GM19043 (cell line): ENCODE results near the gene SCYGR1.
A peak's percentile ranks its signal among the peaks of the same experiment; 100 is the strongest.
"Not testable (repeated sequence)": the region's sequence is repeated elsewhere in the genome, so short reads cannot be mapped to it uniquely, and the experiment has no call there.

Experiments used
- ATAC-seq: cut with Tn5 transposase; IDR thresholded peaks from one replicate; pipeline ENCODE4 v1.9.1; 2021; ENCODE audit warnings: low read depth; ENCODE audit not compliant: unreplicated experiment

SCYGR1 gene

GRCh38 chr2:227374158-227374557 lies 13.6 kb downstream of the SCYGR1 start:
- ATAC-seq = no peak

DNA sequence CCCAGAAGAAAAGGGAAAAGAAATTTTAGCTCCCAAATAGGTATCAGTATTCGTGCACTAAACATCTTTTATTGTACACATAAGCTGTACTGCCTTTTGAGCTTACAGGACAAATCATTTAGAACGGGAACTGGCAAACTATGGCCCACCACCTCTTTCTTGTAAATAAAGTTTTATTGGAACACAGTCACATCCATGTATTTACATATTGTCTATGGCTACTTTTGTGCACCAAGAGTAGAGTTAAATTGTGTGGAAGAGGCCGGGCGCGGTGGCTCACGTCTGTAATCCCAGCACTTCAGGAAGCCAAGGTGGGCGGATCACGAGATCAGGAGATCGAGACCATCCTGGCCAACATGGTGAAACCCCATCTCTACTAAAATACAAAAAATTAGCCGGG lies 14.4 kb downstream of the SCYGR1 start:
- no peak for ATAC-seq

DNA sequence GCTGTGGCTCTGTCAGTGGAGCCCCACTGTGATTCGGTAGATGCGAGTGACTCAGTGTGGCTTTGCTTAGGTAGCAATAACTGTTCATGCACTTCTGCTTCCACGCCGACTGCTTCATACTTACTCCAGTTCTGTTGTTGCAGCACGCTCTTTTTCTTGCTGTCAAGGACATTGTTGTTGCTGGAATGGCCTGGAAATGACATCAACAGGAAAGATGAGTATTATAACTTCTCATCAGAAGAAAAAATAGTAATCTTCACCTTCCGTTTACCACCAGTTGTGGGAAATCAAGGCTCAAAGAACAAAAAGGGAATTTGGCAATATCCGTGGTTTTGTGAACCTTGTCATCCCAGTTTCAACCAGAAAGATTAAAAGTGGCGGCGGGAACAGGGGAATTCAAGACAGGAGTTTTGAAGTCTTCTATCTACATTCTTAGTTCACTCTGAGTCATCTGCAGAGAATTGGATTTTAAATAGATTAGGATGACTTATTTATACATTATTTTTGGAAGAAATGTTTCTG lies 16.9 kb downstream of the SCYGR1 start:
- ATAC-seq = no peak

- ATAC-seq = no peak
These were observed 17.7 kb downstream of the SCYGR1 start for GRCh38 chr2:227370092-227370491.

GRCh38 chr2:227368574-227368973 lies 19.2 kb downstream of the SCYGR1 start:
- ATAC-seq = no peak

- ATAC-seq = no peak
These were observed 20.3 kb downstream of the SCYGR1 start for GRCh38 chr2:227367427-227367795.

GRCh38 chr2:227366769-227367426 lies 20.9 kb downstream of the SCYGR1 start:
- no peak for ATAC-seq

DNA sequence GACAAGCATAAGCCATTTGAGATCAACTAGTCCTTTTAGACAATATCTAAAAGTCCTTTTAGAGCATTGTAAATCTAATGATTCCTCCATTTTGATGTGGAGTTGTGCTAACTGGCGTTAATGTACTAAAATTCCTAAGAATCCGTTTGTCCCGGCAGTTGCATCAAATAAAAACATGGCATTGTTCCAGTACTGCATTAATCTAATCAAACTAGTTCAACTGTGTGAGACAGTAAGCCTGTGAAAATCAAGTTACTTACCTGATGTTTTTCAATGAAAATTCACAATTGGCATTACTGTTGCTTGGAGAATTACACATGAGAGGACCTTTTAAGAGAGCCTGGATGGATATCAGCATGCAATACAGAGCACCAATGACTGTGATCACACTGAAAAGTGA lies 21.9 kb downstream of the SCYGR1 start:
- no peak for ATAC-seq

GRCh38 chr2:227364585-227365263 lies 23.0 kb downstream of the SCYGR1 start:
- ATAC-seq = not testable (repeated sequence)

DNA sequence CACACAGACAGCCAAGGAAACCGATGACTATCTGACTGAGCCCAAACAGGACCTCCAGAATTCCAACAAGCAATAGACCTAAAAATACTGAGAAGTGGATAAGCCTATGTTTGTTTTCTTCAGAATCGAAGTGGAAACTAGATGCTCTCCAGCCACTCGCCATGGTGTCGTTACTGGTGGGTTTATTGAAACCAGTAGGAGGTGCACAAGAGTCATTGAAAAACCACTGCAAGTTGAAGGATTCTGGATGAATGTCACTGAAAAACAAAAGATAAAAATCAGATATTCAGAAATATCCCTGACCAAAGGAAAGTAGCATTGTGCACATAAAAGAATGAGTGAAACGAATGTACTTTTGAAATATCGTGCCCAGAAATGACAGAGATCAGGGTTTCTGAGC lies 24.0 kb downstream of the SCYGR1 start:
- no peak for ATAC-seq

DNA sequence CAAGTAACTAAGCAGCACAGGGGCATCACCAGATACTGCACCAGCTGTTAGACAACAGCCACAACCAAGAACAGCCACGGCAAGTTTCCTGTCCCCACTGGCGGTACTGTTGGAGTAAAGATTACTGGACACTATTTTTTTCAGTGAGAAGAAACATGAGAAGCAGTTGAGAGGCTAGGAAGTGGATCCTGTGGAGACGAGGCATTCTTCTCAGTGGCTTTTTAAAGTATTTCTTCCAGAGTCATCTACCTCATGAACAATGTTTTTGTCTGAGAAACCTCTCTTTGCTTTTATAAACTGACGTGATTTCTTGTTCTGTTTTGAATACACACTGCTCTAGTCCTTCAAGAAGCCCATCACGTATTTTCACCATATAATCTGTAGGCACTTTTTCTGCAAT lies 27.4 kb downstream of the SCYGR1 start:
- ATAC-seq = no peak

DNA sequence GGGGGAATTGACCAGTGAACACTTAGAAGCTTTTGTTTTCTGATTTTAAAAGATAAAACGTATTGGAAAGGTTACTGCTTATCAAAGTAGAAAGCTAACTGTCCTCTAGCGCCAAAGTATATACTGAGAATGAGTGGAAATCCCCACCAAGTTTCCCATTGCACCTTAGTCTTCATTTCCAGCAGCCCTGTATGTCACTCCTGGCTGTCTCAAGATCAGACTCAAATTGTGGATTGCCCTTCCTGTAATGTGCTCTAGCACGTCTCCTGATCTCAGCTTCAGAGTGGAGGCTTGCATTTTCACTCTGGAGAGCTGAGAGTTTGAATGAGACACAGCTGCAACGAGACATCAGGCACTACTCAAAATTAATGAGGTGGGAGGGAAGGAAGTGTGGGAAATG lies 36.1 kb downstream of the SCYGR1 start:
- ATAC-seq = peak; percentile 62

DNA sequence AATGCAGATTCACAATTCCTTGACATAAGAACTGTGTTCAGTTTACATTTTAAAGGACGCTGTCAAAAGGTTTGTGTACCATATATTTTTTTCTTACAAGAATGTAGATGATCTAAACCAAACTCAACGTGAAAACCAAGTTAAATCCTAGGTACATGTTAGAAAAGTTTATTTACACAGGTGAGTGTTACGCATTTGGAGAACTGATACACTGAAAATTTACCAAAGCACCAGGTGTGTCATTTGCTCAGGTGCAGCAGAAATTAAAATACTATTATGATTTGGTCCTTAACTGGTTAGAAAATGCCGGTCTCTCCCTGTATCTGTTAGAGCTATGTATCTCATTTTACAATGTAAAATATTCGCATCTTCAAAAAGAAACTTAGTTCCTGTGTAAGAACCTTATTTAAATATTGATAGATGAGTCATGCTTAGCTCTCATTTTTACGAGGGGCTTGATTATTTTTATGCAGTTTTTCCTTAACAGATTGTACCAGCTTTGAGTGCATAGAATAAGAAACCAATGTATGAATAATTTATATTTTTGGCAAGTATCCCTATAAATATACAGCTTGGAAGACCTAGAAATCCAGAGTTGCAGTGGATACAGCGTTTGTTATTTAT lies 37.6 kb downstream of the SCYGR1 start:
- no peak for ATAC-seq

GRCh38 chr2:227348324-227348723 lies 39.4 kb downstream of the SCYGR1 start:
- no peak for ATAC-seq

GRCh38 chr2:227347117-227347516 lies 40.6 kb downstream of the SCYGR1 start:
- no peak for ATAC-seq

- no peak for ATAC-seq
These were observed 43.5 kb downstream of the SCYGR1 start for GRCh38 chr2:227344231-227344630.

DNA sequence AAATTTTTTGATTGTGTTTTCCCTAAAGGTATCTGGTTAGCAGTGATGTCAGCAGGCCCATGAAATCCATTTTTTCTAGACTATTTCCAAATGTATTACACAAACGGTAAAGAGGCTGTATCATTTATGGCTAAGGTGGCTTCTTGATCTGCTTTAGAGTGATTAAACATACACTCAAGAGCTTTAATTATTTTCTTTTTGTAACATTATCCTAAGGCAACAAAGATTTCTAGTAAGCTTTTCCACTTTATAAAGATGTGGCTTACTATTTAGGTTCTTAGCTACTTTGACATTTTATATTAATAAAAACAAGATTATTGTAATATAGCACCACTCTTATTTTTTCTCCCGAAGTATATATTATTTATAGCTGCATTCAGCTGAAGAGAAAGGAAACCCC lies 46.2 kb downstream of the SCYGR1 start:
- no peak for ATAC-seq

GRCh38 chr2:227340106-227340505 lies 47.6 kb downstream of the SCYGR1 start:
- no peak for ATAC-seq

DNA sequence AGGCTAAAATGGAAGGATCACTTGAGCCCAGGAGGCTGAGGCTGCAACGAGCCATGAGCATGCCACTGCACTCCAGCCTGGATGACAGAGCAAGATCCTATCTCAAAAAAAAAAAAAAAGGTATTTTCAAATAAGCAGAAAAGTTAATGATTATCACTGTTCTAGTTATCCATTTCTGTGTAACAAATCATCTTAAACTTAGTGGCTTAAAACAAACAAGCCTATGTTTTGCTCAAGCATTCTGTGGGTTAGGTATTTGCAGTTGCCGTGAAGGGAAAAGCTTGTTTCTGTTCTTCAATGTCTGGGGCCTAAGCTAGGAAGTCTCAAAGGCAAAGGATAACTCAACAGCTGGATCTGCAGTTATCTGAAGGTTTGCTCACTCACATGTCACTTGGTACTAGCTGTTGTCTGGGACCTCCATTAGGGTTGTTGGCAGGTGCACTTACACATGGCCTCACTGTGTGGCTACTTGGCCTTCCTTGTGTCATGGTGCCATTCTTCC lies 48.6 kb downstream of the SCYGR1 start:
- no peak for ATAC-seq
